ENCODE measurements around the gene GABBR2. TPM values are rescaled to one million over a fixed set of nuclear protein-coding genes. Genes with fewer than 3 reads are reported as not detected.
A peak's percentile ranks its signal among the peaks of the same experiment; 100 is the strongest.

GABBR2 gene
- total and polyA plus RNA-seq, 12 donors, result 0.17 to 9.0 (median 3.7) TPM

- no peak for TF ChIP-seq CTCF (IDR thresholded peaks at IDR 0.05)
- TF ChIP-seq POLR2A (IDR thresholded peaks at IDR 0.05), result no peak
- Histone ChIP-seq H3K27ac (peak overlapping the region in 4 of 5 donors; percentile 35 to 75 (median 52)), H3K4me1 (replicated peaks in 1 of 2) (peaks cover 0 to 3% of the 10 kb centered on the region in 2 donors), H3K4me3 (no peak overlapping the region), H3K9me3 (replicated peaks in 1 of 3) (no peaks in the 10 kb centered on the region), H3K27me3 (no peaks in the 10 kb centered on the region), H3K36me3 (replicated peaks in 1 of 2) (peaks cover 0 to 4% of the 10 kb centered on the region in 2 donors)
- intact Hi-C loops (cut with DNase I), result no loop called here
- 69 to 72% (median 72%) methylated on average over 15 to 16 of the region's 16 CpGs for WGBS, 4 donors
- peak; percentile 38 to 79 (median 65) for DNase-seq
Observed at GRCh38 chr9:98248737-98249474, 459.8 kb downstream of the GABBR2 start.

- Histone ChIP-seq H3K27ac (peak overlapping the region in 4 of 5 donors; percentile 32 to 75 (median 52)), H3K27me3 (no peaks in the 10 kb centered on the region), H3K4me3 (no peak overlapping the region), H3K9me3 (replicated peaks in 1 of 3) (no peaks in the 10 kb centered on the region), H3K36me3 (replicated peaks in 1 of 2) (peaks cover 0 to 4% of the 10 kb centered on the region in 2 donors), H3K4me1 (replicated peaks in 1 of 2) (peaks cover 0 to 3% of the 10 kb centered on the region in 2 donors)
- WGBS, 4 donors, result 77 to 88% (median 84%) methylated on average over 8 of the region's 8 CpGs
- no peak for TF ChIP-seq CTCF (IDR thresholded peaks at IDR 0.05)
- intact Hi-C loops (cut with DNase I), result no loop called here
- DNase-seq, result no peak
Observed at GRCh38 chr9:98247831-98248657, 460.7 kb downstream of the GABBR2 start.

GRCh38 chr9:98242426-98242825, 466.3 kb downstream of the GABBR2 start:
- Histone ChIP-seq H3K27me3 (no peaks in the 10 kb centered on the region), H3K9me3 (replicated peaks in 1 of 3) (no peaks in the 10 kb centered on the region), H3K36me3 (replicated peaks in 1 of 2) (no peaks in the 10 kb centered on the region), H3K27ac (no peak overlapping the region), H3K4me1 (replicated peaks in 1 of 2) (no peaks in the 10 kb centered on the region), H3K4me3 (no peak overlapping the region)
- intact Hi-C loops (cut with DNase I), result no loop called here
- WGBS, 4 donors, result 76 to 86% (median 80%) methylated on average over 3 of the region's 3 CpGs
- no peak for TF ChIP-seq POLR2A (IDR thresholded peaks at IDR 0.05)
- no peak for DNase-seq

- no peak for DNase-seq
- TF ChIP-seq POLR2A (IDR thresholded peaks at IDR 0.05) (no peak), CTCF (IDR thresholded peaks at IDR 0.05) (no peak)
- Histone ChIP-seq H3K27me3 (no peaks in the 10 kb centered on the region), H3K4me3 (no peak overlapping the region), H3K27ac (no peak overlapping the region), H3K9me3 (replicated peaks in 1 of 3) (no peaks in the 10 kb centered on the region), H3K36me3 (replicated peaks in 1 of 2) (no peaks in the 10 kb centered on the region), H3K4me1 (replicated peaks in 1 of 2) (no peaks in the 10 kb centered on the region)
- intact Hi-C loops (cut with DNase I), result no loop called here
- WGBS, 4 donors, result 88 to 94% (median 90%) methylated on average over 8 of the region's 8 CpGs
Observed at GRCh38 chr9:98241357-98242300, 467.1 kb downstream of the GABBR2 start.

Data from adrenal gland (tissue), 12 donors.